Activated naive CD4-positive, alpha-beta T cell treated with anti-CD3 and anti-CD28 coated beads, Interleukin-2, amount 50 U/mL, for 24 hours (primary cell): Measurements from ENCODE around the gene UQCR10.

Experiments used
- H3K27ac Mint-ChIP-seq: one replicate; pipeline ENCODE4 v1.8.0; 2021; ENCODE audit warnings: mild to moderate bottlenecking, mixed read lengths
- H3K27me3 Mint-ChIP-seq: one replicate; pipeline ENCODE4 v1.8.0; 2021; ENCODE audit warnings: mixed read lengths
- H3K36me3 Mint-ChIP-seq: one replicate; pipeline ENCODE4 v1.8.0; 2021; ENCODE audit warnings: mixed read lengths
- H3K4me1 Mint-ChIP-seq: one replicate; pipeline ENCODE4 v1.8.0; 2021; ENCODE audit warnings: mixed read lengths
- H3K4me3 Mint-ChIP-seq: one replicate; pipeline ENCODE4 v1.8.0; 2021; ENCODE audit warnings: mild to moderate bottlenecking, mixed read lengths
- H3K9me3 Mint-ChIP-seq: one replicate; pipeline ENCODE4 v1.8.0; 2021; ENCODE audit warnings: mixed read lengths

Gene UQCR10

DNA sequence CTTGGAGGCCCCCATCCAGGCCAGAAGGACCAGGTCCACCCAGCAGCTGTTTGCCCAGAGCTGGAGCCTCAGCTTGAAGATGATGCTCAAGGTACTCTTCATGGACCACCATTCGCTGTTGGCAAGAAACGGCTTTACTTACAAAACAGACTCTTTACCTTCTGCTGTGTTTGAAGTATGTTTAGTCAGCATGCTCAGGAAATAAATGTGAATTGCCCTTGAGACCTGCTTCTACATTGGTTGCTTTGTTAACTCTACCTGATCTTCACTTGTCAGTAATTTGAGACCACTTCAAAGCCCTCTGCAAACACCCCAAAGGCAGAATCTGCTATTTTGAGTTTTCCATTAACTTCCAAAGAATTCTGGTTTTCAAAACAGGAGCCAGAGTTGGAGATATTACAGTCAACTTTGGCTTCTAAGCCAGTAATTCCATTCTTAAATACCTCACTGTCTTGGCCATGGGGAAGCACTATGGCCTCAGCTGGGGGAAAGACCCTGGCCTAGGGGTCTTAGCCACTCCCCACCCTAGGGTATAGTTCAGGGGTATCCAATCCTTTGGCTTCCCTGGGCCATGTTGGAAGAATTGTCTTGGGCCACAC, 2.7 kb downstream of the UQCR10 start:
- H3K36me3 Mint-ChIP-seq, result peaks cover 9% of the 10 kb centered on the region
- H3K9me3 Mint-ChIP-seq, result no peaks in the 10 kb centered on the region
- H3K27me3 Mint-ChIP-seq, result no peaks in the 10 kb centered on the region
- H3K4me3 Mint-ChIP-seq, result peak overlapping the region; percentile 33
- H3K4me1 Mint-ChIP-seq, result peaks cover 39% of the 10 kb centered on the region
- H3K27ac Mint-ChIP-seq, result no peak overlapping the region

DNA sequence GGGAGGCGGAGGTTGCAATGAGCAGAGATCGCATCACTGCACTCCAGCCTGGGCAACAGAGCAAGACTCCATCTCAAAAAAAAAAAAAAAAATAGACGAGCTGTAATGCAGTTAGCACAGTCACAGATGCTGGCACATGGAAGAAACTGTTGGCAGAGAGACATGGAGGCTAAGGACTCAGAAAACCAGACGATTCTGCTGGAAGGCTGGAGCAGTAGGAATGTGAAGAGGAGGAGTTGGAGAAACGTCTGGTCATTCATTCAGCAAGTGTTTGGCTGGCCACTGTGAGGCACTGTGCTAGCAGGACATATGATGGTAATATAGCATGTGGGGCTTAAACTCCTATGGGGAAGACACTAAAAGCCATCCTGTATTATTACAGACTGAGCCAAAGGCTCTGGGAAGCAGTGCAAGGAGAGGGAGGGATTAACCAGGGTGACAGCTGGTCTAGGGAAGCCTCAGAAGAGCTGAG, 5.0 kb downstream of the UQCR10 start:
- Mint-ChIP-seq H3K4me3 (peak overlapping the region; percentile 20), H3K36me3 (peaks cover 9% of the 10 kb centered on the region), H3K27me3 (no peaks in the 10 kb centered on the region), H3K9me3 (no peaks in the 10 kb centered on the region), H3K4me1 (peaks cover 21% of the 10 kb centered on the region), H3K27ac (no peak overlapping the region)

DNA sequence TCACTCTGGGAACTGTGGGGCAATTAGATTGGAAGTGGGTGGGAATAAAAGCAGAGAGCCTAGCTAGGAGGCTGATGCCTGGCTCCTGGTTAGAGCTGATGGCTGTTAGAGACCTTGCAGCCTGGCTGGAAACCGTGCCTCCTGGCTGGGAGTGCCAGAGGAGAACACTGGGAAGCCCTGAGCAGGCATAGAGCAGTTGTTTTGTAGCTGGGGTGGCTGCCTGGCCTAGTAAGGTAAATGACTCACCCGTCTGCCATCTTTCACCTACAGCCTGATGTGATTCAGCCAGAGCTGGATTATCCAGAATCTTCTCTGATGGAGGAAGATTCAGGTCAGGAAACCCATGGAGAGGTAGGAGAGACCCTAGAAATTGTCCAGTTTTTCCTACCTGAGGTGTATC, 6.1 kb downstream of the UQCR10 start:
- Mint-ChIP-seq H3K36me3 (peaks cover 9% of the 10 kb centered on the region), H3K4me1 (peaks cover 11% of the 10 kb centered on the region), H3K9me3 (no peaks in the 10 kb centered on the region), H3K27me3 (no peaks in the 10 kb centered on the region), H3K27ac (no peak overlapping the region), H3K4me3 (no peak overlapping the region)

- H3K27ac Mint-ChIP-seq, result no peak overlapping the region
- H3K27me3 Mint-ChIP-seq, result no peaks in the 10 kb centered on the region
- no peaks in the 10 kb centered on the region for H3K9me3 Mint-ChIP-seq
- H3K4me3 Mint-ChIP-seq, result no peak overlapping the region
- no peaks in the 10 kb centered on the region for H3K36me3 Mint-ChIP-seq
- H3K4me1 Mint-ChIP-seq, result no peaks in the 10 kb centered on the region
Measured at GRCh38 chr22:29780220-29780619, 13.1 kb downstream of the UQCR10 start.

GRCh38 chr22:29780748-29781676, 13.8 kb downstream of the UQCR10 start:
- no peak overlapping the region for H3K27ac Mint-ChIP-seq
- no peaks in the 10 kb centered on the region for H3K4me1 Mint-ChIP-seq
- H3K9me3 Mint-ChIP-seq, result no peaks in the 10 kb centered on the region
- H3K4me3 Mint-ChIP-seq, result no peak overlapping the region
- H3K27me3 Mint-ChIP-seq, result no peaks in the 10 kb centered on the region
- no peaks in the 10 kb centered on the region for H3K36me3 Mint-ChIP-seq

GRCh38 chr22:29782061-29782845, 15.1 kb downstream of the UQCR10 start:
- Mint-ChIP-seq H3K4me1 (no peaks in the 10 kb centered on the region), H3K27ac (no peak overlapping the region), H3K4me3 (no peak overlapping the region), H3K36me3 (peaks cover 4% of the 10 kb centered on the region), H3K9me3 (no peaks in the 10 kb centered on the region), H3K27me3 (no peaks in the 10 kb centered on the region)

- no peaks in the 10 kb centered on the region for H3K9me3 Mint-ChIP-seq
- no peaks in the 10 kb centered on the region for H3K27me3 Mint-ChIP-seq
- H3K36me3 Mint-ChIP-seq, result peaks cover 8% of the 10 kb centered on the region
- H3K4me1 Mint-ChIP-seq, result no peaks in the 10 kb centered on the region
- no peak overlapping the region for H3K4me3 Mint-ChIP-seq
- no peak overlapping the region for H3K27ac Mint-ChIP-seq
Measured at GRCh38 chr22:29784451-29785361, 17.5 kb downstream of the UQCR10 start.

DNA sequence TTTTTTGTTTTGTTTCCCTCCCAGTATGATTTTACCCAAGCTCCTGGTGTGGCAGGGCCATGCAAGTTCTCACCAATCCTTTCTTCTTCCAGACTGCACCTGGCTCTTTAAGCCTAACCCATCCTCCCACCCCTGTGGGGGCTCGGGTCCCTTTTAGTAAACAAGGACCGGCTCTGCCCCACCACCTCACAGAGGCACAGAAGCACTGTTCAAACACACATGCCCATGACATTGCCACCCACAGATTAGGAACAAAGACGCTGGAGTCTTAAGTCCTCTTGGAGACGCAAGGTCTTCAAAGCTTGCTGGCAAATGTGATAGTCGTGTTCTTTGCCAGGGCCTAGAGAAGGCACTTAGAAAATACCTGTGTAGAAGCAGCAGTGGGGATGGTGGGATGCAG, 18.9 kb downstream of the UQCR10 start:
- Mint-ChIP-seq H3K36me3 (peaks cover 13% of the 10 kb centered on the region), H3K4me3 (no peak overlapping the region), H3K27me3 (no peaks in the 10 kb centered on the region), H3K4me1 (no peaks in the 10 kb centered on the region), H3K27ac (no peak overlapping the region), H3K9me3 (no peaks in the 10 kb centered on the region)

- Mint-ChIP-seq H3K27ac (no peak overlapping the region), H3K9me3 (no peaks in the 10 kb centered on the region), H3K4me1 (no peaks in the 10 kb centered on the region), H3K36me3 (peaks cover 15% of the 10 kb centered on the region), H3K27me3 (no peaks in the 10 kb centered on the region), H3K4me3 (no peak overlapping the region)
Measured at GRCh38 chr22:29787371-29787980, 20.3 kb downstream of the UQCR10 start.

DNA sequence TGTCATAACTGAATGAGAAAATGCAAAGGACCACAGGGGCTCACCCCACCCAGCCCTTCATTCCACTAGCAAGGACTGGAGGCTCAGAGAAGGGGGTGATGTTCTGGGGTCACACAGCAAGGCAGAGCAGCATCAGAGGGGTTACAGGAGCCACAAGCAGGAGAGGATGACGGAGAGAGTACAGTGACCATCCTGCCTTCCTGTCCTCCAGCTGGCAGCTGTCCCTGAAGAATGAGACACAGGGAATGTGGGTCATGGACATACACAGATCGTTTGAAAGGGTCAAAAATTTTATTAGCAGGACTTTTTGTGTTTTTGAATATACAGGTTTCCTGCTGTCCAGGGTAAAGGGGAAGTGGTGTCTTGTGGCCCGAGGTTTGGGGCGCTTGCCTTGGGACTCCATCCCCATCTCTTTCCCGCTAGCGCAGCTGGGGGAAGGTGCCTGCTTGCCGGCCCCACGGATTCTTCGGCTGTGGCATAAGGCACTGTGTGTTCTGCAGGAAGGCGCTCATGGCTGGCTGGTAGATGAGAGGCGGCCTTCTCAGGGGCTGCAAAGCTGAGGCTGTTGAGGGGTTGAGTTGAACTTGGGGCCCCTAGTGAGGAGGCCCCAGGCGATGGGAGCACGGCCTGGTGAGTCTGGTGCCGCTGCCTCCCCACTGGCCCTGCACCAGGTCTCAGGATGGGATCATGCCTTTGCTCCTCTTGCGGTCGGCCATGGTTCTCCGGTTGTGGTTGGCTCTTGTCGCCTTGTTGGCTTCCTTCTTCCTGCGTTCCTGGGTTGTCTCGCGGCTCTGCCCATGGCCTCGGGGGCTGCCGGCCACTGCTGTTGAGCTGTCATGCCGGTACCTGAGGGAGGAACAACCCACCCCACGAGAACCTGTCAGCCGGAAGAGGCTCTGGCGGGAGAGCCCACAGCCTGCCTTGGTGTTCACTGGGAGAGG, 21.4 kb downstream of the UQCR10 start:
- Mint-ChIP-seq H3K27me3 (no peaks in the 10 kb centered on the region), H3K36me3 (peaks cover 15% of the 10 kb centered on the region), H3K4me1 (no peaks in the 10 kb centered on the region), H3K9me3 (no peaks in the 10 kb centered on the region), H3K27ac (no peak overlapping the region), H3K4me3 (no peak overlapping the region)

DNA sequence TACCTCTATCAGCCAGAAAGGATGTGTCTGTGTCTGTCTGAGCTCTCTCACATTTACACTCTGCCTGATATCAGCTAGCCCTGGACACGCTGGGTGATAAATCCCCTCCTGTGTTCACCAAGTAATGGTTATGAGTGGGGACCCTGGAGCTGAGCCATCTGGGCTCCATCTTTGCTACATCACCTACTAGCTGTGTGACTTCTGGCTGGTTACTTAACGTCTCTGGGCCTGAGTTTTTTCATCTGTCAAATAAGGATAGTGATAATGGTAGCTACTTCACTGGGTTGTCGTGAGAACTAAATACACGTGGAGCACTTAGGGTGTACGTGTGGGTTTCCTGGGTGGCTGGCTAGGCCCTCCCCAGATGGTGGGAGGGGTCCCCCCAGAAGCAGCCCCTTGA, 22.9 kb downstream of the UQCR10 start:
- no peak overlapping the region for H3K4me3 Mint-ChIP-seq
- no peak overlapping the region for H3K27ac Mint-ChIP-seq
- H3K36me3 Mint-ChIP-seq, result peaks cover 15% of the 10 kb centered on the region
- H3K4me1 Mint-ChIP-seq, result no peaks in the 10 kb centered on the region
- H3K9me3 Mint-ChIP-seq, result no peaks in the 10 kb centered on the region
- H3K27me3 Mint-ChIP-seq, result no peaks in the 10 kb centered on the region

DNA sequence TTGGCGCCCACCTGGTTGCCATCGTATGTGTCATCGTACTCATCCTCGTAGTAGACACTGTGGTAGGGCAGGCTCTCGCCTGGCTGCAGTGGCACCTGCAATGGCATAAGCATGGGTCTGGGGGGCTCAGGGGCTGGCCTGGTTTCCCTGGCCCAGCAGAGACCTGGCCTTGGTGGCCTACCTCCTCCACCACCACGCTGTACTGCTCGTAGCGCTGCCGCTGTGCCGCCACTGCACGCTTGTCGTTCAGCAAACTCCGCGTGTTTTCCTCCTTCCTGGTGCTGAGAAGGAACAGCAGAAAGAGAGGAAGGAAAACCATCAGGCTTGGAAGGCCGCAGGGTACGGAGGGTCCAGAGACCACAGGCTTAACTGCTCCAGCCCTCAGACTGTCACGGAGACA, 26.2 kb downstream of the UQCR10 start:
- Mint-ChIP-seq H3K4me1 (no peaks in the 10 kb centered on the region), H3K36me3 (peaks cover 8% of the 10 kb centered on the region), H3K4me3 (no peak overlapping the region), H3K9me3 (no peaks in the 10 kb centered on the region), H3K27ac (no peak overlapping the region), H3K27me3 (no peaks in the 10 kb centered on the region)

GRCh38 chr22:29795663-29796062, 28.5 kb downstream of the UQCR10 start:
- Mint-ChIP-seq H3K4me3 (no peak overlapping the region), H3K9me3 (no peaks in the 10 kb centered on the region), H3K27ac (no peak overlapping the region), H3K4me1 (no peaks in the 10 kb centered on the region), H3K27me3 (no peaks in the 10 kb centered on the region), H3K36me3 (peaks cover 4% of the 10 kb centered on the region)

DNA sequence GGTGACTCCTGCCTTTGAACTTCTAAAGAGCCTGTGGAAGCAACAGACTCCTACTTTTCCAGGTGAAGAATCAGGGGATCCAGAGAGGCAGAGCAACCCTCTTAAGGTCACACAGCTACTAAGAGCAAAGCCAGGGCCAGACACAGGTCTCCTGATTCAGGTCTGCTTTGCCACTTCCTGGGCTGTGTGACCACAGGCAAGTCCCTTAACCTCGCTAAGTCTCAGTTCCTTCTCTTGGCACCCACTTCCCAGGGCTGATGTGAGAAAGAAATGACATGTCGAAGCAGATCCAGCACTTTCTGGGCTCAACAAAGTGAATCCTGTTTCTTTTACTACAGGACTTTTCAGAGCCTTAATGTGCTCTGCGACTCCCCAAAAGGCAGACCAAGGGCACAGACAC, 30.2 kb downstream of the UQCR10 start:
- Mint-ChIP-seq H3K27me3 (no peaks in the 10 kb centered on the region), H3K27ac (no peak overlapping the region), H3K4me3 (no peak overlapping the region), H3K9me3 (no peaks in the 10 kb centered on the region), H3K4me1 (no peaks in the 10 kb centered on the region), H3K36me3 (peaks cover 7% of the 10 kb centered on the region)
